GM04504 (cell line): Measurements from ENCODE around the gene SMARCC2.
"Not testable (repeated sequence)": the region's sequence is repeated elsewhere in the genome, so short reads cannot be mapped to it uniquely, and the experiment has no call there.

Experiments used
- DNase-seq: peaks from one replicate; pipeline ENCODE4 v3.0.0-alpha.2; 2012; ENCODE audit warnings: low read depth

Gene SMARCC2

GRCh38 chr12:56163533-56164344, 25.5 kb downstream of the SMARCC2 start:
- DNase-seq, result no peak

DNA sequence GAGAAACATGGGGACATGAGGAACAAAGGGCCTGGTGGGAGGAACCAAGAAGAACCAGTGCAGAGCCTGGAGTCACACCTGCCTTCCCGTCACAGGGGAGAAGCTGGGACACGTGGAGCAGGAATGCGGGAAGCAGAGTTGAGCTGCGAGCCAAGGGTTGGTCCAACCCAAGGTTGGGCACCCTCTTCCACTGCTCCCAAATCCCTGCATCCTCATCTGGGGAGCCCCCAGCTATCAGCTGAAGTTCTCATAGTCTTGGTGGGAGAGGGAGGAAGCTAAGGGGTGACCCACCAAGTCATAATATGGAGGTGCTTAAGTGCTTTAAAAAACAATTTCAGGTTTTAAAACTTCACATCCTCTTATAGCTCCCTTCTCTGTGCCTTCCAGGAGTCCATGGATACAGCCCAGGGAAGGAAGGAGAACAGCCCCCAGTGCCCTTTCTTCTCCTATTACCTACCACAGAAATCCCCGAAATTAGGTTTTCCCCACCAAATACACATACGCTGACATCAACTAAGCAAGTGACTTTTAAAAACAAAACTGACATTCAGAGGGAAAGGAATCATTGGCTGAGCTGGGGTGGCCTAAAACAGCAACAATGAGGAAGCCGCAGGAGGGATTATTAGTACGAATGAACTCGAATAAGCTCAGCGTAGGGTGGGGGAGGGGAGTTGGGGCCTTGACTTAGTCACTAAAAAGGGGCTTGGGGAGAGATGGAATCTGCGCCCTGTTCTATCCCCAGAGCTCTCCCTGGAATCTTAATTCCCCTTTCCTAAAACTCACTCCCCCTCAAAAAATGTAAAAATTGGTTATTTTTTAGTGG, 26.6 kb downstream of the SMARCC2 start:
- no peak for DNase-seq

DNA sequence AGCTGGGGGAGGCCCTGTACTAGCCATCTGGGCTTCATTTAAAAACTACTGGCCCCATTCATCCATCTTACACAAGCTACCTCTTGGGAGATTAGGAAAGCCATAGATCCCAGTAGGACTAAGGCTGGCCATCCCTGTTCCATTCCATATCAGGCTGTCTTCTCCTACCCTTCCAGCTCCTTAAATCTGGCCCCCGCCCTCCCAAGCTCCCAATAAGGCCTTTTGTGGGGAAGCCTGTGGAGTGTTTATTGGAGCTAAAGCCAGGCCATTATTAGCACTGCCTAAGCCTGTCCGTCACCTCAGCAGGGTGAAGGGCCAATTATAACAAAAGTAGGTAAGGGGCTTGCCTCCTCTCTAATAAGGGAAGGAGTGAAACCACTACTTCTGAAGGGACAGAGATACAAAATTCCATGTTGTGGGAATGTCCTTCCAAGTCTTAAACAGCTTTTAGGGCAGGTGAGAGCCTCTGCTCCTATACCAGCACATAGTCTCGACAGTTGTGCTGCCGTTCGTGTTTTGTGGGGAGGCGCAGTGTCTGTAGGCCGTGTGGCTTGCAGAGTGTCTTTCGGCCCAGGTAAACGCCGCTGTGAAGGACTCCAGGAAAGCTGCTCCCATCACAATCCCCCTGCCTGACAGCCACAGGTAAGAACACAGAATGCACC, 27.5 kb downstream of the SMARCC2 start:
- no peak for DNase-seq

GRCh38 chr12:56160894-56161689, 28.2 kb downstream of the SMARCC2 start:
- DNase-seq, result no peak

DNA sequence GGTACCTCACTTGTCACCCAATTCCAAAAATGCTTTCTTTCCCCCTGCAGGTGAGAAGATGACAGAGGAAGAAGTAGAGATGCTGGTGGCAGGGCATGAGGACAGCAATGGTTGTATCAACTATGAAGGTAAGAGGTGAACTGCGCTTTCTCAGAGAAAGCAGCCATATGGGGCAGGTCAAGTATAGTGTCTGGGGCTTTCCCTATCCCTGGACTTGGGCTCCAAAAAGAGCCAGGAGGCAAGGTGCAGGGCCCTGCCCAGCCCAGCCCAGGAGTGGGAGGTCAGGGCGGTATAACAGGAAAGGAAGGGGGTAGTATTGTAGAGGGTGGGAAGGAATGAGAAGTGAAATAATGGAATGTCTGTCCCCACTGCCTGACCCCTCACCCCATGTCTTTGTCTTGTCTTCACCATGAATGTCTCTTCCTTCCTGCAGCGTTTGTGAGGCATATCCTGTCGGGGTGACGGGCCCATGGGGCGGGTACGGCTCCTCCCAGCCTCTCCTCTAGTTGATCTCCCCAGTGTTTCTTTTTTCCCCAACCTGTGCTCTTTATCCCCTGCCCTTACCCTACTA, 29.0 kb downstream of the SMARCC2 start:
- DNase-seq, result no peak

GRCh38 chr12:56159482-56160192, 29.6 kb downstream of the SMARCC2 start:
- no peak for DNase-seq

GRCh38 chr12:56158926-56159461, 30.3 kb downstream of the SMARCC2 start:
- DNase-seq, result peak; percentile 45

GRCh38 chr12:56158029-56158925, 31.0 kb downstream of the SMARCC2 start, which contains the start of gene MYL6:
Gene MYL6 (plus strand): TSS chr12:56158359. CDS start chr12:56158402, 43 bp downstream.
- peak; percentile 95 for DNase-seq

DNA sequence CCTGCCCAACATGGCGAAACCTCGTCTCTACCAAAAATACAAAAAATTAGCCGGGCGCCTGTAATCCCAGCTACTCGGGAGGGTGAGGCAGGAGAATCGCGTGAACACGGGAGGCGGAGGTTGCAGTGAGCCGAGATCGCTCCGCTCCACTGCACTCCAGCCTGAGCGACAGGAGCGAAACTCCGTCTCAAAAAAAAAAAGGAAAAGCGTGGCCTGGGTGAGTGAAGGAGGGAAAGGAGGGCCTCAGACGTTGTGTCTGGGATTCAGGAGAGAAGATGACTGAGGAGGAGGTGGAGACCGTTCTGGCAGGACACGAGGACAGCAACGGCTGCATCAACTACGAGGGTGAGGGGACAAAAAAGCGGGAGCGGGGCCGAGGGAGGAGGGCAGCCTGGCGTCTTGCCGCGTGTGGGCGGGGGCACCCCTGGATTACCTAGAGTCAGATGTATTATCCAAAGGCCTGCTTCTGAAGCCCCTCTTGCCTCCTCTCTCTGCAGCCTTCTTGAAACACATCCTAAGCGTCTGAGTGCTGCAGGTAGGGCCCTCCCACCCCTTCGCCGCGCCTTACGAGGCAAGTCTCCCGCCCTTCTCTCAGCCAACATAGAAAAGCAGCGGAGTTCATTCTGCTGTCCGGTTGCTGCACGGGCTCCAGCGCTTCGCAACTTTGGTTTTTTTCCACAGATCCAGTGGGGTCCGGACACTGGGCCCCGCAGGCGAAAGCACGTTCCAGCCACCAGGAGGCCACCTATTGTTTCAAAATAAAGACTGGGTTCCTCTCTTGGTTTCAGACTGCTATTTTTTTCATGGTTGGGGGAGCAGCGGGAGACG, 31.9 kb downstream of the SMARCC2 start:
- DNase-seq, result peak; percentile 71

- DNase-seq, result not testable (repeated sequence)
Measured at GRCh38 chr12:56156464-56157200, 32.7 kb downstream of the SMARCC2 start.

DNA sequence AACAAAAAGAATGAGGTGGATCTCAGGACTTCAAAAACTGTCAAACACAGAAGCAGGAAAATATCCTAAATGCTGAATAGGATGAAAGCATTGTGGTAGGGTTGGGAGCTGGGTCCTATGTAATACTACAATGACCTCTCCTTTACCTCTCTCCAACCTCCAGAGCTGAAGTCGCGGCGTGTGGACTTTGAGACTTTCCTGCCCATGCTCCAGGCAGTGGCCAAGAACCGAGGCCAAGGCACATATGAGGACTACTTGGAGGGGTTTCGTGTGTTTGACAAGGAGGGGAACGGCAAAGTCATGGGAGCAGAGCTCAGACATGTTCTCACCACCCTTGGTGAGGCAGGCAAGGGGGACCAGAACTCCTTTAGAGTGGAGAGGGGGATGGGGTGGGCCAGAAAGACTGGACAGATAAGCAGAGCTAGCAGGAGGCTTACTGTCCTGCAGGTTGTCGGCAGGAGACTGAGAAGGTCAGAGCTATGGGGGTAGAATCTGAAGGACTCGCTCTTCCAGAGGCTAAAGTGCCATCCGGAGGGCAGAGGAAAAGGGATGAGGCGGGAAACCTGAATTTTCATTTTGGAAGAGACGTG, 33.9 kb downstream of the SMARCC2 start:
- no peak for DNase-seq

- DNase-seq, result no peak
Measured at GRCh38 chr12:56154818-56155217, 34.5 kb downstream of the SMARCC2 start.

GRCh38 chr12:56154246-56154771, 35.0 kb downstream of the SMARCC2 start:
- no peak for DNase-seq

DNA sequence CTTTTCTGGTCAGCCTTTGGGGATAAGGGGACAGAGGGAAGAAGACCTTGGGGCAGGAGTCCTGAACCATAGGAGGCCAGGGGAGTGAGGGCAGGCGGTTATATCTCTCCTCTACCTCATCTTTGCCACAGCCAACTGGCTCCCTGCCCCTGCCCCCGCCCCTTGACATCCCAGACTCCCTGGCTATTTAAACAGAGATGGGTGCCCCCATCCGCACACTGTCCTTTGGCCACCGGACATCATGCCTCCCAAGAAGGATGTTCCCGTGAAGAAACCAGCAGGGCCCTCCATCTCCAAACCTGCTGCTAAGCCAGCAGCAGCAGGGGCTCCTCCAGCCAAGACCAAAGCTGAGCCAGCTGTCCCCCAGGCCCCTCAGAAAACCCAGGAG, 35.6 kb downstream of the SMARCC2 start:
- DNase-seq, result no peak

- DNase-seq, result no peak
Measured at GRCh38 chr12:56152756-56153677, 36.3 kb downstream of the SMARCC2 start.
